Stimulated activated CD8-positive, alpha-beta memory T cell treated with anti-CD3 and anti-CD28 coated beads, Interleukin-12 subunit alpha, Interleukin-12 subunit beta, amount 100 ng/mL, for 1 hour (primary cell): ENCODE data around the gene ATOH8.

ENCODE experiments used
- DNase-seq: peaks from one replicate; pipeline ENCODE4 v3.0.0-alpha.2; 2020; ENCODE audit warnings: low read depth

The ATOH8 gene

DNA sequence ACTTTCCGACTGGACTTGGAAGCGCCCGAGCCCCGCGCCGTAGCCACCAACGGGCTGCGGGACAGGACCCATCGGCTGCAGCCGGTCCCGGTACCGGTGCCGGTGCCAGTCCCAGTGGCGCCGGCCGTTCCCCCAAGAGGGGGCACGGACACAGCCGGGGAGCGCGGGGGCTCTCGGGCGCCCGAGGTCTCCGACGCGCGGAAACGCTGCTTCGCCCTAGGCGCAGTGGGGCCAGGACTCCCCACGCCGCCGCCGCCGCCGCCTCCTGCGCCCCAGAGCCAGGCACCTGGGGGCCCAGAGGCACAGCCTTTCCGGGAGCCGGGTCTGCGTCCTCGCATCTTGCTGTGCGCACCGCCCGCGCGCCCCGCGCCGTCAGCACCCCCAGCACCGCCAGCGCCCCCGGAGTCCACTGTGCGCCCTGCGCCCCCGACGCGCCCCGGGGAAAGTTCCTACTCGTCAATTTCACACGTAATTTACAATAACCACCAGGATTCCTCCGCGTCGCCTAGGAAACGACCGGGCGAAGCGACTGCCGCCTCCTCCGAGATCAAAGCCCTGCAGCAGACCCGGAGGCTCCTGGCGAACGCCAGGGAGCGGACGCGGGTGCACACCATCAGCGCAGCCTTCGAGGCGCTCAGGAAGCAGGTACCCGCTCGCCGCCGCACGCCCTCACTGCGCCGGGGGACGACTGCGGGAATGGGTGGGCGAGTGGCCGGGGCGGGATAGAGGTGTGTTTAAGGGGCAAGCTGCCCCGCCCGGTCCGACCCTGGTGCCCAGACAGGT, 713 bp downstream of the ATOH8 start:
- no peak for DNase-seq

DNA sequence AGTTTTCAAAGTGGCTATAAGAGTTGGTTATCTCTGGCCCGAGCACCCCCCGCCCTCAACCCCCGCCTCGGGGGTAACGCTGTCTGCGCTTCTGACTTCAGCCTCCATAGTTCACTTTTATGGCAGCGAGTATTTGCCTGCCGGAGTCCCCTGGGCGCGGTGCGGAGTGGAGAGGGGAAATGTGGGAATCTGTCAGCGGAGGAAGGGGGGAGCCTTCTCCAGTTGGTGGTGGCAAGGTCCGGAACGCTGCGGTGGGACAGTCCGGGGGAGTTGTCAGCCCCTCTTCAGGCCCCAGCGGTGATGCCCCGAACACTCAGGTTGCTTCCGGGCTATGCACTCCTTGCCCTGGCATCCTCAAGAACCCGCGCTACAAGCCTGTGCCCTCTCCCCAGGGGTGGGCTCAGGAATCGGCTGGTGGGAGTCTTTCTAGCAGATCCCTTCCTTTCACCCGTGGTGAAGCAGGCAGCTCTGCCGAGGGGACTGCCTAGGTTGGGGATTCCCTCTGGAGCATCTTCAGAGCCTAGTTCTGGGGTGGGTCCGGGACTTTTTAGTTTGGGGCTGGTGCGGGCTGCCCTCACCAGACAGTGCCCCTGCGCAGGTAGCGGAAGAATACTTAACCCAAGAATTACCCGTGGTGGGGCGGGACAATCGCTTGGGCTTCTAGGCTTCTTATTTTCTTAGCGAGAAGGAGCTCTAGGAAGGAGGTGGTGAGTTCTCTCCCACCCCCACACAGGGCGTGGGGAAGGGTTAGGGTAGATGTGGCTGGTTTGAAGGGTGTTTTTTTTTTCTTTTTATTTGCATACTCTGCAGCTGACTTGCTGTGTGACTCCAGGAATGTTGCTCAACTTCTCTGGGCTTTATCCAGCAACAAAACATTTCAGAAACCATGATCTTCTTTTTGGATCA, 1.6 kb downstream of the ATOH8 start:
- DNase-seq = no peak

GRCh38 chr2:85756195-85756594, 2.4 kb downstream of the ATOH8 start:
- no peak for DNase-seq

- DNase-seq = no peak
These were observed 3.1 kb downstream of the ATOH8 start for GRCh38 chr2:85756822-85757435.

- DNase-seq = no peak
These were observed 4.1 kb downstream of the ATOH8 start for GRCh38 chr2:85757860-85758259.

DNA sequence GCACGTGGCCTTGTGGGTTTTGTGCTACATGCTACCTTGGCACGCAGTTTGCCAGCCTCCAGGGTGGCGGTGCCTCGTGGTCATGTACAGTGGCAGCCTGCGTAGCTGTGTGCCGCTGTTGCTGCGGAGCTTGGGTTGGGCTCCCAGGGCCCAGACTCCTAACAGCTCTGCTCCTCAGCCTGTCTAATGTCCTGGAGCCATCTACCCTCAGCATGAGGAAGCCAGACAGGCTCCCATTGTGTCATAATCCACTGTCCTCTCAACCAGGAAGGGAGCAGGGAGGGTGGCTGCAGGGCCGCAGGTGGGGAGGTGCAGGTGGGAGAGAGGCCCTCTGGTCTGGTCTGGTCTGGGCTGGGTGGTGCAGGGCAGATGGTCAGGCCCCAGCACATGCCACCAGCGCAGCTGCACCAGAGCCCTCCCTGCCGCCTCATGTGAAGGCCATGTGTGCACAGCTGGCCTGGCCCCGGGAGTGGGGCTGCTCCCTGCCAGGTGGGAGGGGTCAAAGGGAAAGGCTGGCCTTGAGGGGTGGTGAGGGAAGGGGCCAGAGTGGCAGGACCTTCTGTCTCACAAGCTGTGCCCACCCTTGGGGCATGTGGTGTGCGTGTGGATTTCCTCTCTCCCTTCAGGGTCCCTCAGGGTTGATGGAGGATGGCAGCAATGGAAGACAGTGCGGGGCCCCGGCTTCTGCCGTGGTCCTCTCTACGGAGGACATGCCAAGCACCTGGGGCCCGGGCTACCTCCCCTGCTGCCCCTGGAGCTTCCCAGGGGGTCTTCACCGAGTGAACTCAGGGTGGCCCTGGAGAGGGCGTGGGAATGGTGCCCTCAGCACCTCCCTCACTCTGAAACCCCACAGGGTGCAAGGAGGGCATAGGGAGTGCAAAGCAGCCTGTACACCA, 4.8 kb downstream of the ATOH8 start:
- DNase-seq = no peak

- no peak for DNase-seq
These were observed 5.4 kb downstream of the ATOH8 start for GRCh38 chr2:85759257-85759613.

DNA sequence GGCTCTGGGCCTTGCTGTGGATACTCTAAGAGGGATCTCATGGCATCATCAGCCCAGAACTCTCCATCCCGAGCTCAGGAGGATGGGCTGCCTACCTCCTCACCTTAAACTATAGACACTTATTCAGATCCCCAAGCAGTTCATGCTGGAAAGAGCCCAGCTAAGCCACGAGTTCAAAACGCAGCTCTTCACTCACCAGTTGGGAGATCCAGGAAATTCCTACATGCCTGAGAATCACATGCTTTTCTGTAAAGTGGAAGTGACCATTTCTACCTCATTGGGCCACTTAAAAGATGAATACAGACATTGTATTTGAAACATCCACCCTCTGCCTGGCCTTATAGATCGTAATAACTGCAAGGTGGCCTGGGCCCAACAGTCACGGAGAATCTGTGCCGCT, 6.6 kb downstream of the ATOH8 start:
- no peak for DNase-seq

- no peak for DNase-seq
These were observed 7.1 kb downstream of the ATOH8 start for GRCh38 chr2:85760872-85761271.

DNA sequence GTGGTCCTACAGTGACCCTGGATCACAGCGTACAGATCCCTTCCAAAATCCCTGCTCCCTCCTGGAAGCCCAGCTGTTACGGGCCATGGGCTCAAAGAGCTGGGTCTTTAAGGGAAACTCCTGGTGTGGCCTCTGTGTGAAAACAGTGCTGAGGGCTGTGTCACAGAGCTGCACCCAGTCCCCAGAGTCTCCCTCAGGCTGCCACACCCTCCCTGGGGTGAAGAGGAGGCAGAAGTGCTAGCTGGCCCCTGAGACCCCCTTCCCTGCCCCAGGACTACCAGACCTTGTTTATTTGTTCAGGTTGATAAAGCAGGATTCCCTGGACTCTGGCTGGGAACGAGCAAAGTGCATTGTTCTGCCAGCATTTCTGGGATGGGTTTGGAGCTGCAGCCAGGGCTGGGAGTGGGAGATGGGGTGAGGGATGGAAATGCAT, 7.7 kb downstream of the ATOH8 start:
- DNase-seq = no peak

GRCh38 chr2:85761946-85762345, 8.2 kb downstream of the ATOH8 start:
- DNase-seq = no peak

- no peak for DNase-seq
These were observed 9.3 kb downstream of the ATOH8 start for GRCh38 chr2:85763132-85763531.

- DNase-seq = no peak
These were observed 10.0 kb downstream of the ATOH8 start for GRCh38 chr2:85763831-85764230.

DNA sequence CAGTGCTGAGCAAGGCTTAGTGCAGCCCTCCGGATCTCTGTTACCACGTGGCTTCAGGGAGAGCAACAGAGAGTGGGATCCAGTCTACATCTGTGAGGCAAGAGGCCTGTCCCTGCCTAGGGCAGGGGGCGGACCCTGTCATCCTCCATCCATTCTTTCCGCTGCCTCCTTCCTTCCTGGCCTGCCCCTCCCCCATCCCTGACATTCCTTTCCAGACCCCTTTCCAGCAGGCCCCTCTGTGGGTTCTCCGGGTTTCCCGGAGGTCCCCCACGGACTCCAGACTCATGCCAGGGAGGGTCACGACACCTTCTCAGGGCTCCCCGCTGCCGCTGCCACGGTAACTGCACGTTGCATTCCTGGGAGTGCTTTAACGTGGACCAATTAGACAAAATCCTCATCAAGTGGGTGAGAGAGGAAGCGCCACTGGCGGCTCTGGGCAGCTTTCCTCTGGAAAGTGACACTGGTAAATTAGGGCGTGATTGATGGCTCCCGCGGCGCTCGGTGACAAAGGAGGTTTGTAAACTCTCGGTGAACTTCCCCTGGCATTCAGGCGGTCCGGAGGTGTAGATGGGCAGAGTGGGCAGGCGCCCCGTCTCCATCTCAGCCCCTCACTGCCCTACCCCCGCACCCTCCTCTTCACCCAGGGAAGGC, 11.4 kb downstream of the ATOH8 start:
- no peak for DNase-seq

DNA sequence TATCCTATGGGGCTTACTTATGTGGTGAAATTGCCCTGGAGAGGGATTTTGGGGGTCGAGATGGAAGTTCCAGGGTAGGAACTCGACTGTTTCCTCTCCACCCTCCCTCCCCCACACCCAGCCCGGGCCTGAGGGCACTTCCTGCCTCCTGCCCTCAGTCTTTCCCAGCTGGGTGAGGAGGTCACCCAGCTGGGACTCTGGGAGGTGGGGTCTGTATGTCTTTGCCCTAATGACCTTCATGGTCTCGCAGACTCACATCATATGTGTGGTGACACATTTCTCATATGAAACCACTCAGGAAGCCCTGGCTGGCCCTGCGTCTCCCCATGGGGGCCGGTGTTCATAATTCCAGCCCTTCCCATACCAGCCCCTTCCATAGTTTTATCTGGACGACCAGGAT, 12.4 kb downstream of the ATOH8 start:
- DNase-seq = no peak

GRCh38 chr2:85767803-85768665, 14.2 kb downstream of the ATOH8 start:
- DNase-seq = no peak

GRCh38 chr2:85768713-85769112, 14.9 kb downstream of the ATOH8 start:
- DNase-seq = no peak

GRCh38 chr2:85769236-85769982, 15.6 kb downstream of the ATOH8 start:
- no peak for DNase-seq

- DNase-seq = no peak
These were observed 16.2 kb downstream of the ATOH8 start for GRCh38 chr2:85769983-85770362.

DNA sequence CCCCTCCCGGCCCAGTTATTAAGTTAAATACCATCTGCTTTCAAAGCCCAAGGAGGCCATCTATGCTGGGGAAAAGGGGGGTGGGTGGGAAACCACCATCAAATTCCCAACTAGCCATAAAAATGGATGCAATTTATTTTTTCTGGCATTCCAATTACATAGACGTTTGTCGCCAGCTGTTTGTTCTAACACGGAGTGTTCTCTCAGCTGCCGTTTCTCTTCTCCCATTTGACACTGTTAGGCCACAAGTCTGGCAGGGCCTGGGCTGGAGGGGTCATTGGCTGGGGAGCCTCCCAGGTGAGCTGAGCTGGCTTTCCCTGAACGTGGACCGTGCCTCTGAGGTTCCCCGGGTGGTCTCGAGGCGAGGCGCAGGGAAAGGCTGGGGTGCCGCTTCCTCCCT, 16.6 kb downstream of the ATOH8 start:
- no peak for DNase-seq
